Dendritic cell treated with granulocyte-macrophage colony-stimulating factor and Interleukin-4, amounts not matched to agents 40 ng/mL and 50 ng/mL, for 4 days (primary cell): Measurements from ENCODE around the gene NKTR.
"Not testable (repeated sequence)": the region's sequence is repeated elsewhere in the genome, so short reads cannot be mapped to it uniquely, and the experiment has no call there.

Experiments used
- H3K27ac Mint-ChIP-seq: one replicate; pipeline ENCODE4 v1.8.0; 2022; ENCODE audit warnings: mild to moderate bottlenecking, mixed read lengths
- H3K27me3 Mint-ChIP-seq: one replicate; pipeline ENCODE4 v1.8.0; 2022; ENCODE audit warnings: mild to moderate bottlenecking, mixed read lengths
- H3K36me3 Mint-ChIP-seq: one replicate; pipeline ENCODE4 v1.8.0; 2022; ENCODE audit warnings: low read depth, mixed read lengths
- H3K4me1 Mint-ChIP-seq: one replicate; pipeline ENCODE4 v1.8.0; 2022; ENCODE audit warnings: low read depth, mixed read lengths
- H3K4me3 Mint-ChIP-seq: one replicate; pipeline ENCODE4 v1.8.0; 2022; ENCODE audit warnings: mild to moderate bottlenecking, moderate library complexity, mixed read lengths
- H3K9me3 Mint-ChIP-seq: one replicate; pipeline ENCODE4 v1.8.0; 2022; ENCODE audit warnings: mixed read lengths
- intact Hi-C: fragments of 100-400 bp; cut with micrococcal nuclease; formaldehyde crosslinking; loops from one replicate; pipeline ENCODE4 v1.15.0; 2022

NKTR gene

DNA sequence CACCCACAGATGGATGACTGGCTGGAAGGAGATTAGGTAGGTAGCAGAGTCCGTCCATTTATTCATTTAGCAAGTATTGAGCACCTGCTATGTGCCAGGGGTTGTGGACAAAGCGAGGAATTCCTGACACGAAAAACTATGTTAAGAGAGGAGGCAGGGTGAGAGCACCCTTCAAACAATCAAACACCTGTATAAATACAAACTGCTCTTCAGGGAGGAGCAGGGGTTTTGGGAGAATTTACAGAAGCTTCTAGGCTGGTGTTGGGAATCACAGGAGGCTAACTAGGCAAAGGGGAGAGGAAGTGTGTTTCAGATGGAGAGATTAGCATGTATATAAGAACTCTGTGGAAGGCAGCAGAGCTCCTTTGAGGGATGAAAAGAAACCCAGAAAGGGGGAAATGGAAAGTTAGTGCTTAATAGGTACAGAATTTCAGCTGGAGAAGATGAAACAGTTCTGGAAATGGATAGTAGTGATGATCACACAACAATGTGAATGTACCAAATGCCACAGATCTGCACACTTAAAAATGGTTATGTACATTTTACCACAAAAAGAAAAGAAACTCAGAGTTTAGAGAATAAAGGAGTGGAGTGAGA, 17.9 kb upstream of the NKTR start:
- Mint-ChIP-seq H3K27ac (peak overlapping the region; percentile 92), H3K27me3 (no peaks in the 10 kb centered on the region), H3K4me1 (peaks cover 32% of the 10 kb centered on the region), H3K9me3 (no peaks in the 10 kb centered on the region), H3K4me3 (peak overlapping the region; percentile 86), H3K36me3 (peaks cover 21% of the 10 kb centered on the region)
- intact Hi-C loops, result loop anchor here (5.0 kb wide), 1 partner anchor 70 kb away; the partner anchor contains the start of gene ZBTB47

DNA sequence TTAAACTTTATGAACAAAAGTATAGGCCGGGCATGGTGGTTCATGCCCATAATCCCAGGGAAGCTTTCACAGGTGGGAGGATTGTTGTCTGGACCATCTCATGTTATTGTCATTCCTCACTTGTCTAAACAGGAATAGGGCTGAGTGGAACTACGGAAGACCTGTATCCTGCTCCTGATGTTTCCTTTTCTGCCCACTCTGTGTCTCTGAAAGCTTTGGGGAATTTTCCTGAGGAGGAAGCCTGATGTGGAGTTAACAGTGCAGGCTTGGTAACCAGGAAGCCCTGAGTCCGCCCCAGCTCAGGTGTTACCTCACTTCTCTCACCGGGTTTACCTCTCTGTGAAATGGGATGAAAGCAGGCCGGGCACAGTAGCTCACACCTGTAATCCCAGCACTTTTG, 11.9 kb upstream of the NKTR start:
- Mint-ChIP-seq H3K4me1 (peaks cover 22% of the 10 kb centered on the region), H3K27ac (peak overlapping the region; percentile 13), H3K9me3 (no peaks in the 10 kb centered on the region), H3K4me3 (no peak overlapping the region), H3K36me3 (peaks cover 19% of the 10 kb centered on the region), H3K27me3 (no peaks in the 10 kb centered on the region)
- intact Hi-C loops, result no loop called here

DNA sequence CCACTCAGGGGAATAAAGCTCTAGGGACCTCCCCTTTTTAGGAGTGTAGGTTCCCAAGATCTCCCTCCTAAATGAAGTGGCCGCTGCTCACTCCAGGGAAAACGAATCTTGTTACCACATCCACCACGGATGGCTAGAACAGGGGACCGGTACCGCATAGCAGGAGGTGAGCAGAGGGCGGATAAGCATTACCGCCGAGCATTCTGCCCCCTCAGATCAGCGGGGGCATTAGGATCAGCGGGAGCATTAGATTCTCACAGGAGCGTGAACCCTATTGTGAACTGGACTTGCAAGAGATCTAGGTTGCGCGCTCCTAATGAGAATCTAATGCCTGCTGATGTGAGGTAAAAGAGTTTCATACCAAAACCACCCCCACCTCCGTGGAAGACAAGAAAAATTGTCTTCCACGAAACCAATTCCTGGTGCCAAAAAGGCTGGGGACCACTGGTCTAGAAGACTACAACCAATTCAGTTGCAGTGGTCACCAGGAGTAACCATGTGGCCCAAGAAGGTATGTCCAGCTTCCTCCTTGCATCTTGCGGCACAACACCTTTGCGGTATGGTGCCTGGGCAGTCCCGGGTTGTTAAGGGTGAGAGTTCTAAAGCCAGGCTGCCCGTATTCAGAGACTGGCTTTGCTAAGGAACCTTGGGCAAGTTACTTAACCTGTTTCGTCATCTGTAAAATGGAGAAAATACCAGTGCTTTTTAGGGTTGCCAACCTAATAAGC, 10.9 kb upstream of the NKTR start:
- Mint-ChIP-seq H3K27me3 (no peaks in the 10 kb centered on the region), H3K4me3 (peak overlapping the region; percentile 86), H3K27ac (peak overlapping the region; percentile 92), H3K4me1 (peaks cover 27% of the 10 kb centered on the region), H3K9me3 (no peaks in the 10 kb centered on the region), H3K36me3 (peaks cover 28% of the 10 kb centered on the region)
- intact Hi-C loops, result loop anchor here (1.0 kb wide), 1 partner anchor 11 kb away; the partner anchor contains the start of gene NKTR

DNA sequence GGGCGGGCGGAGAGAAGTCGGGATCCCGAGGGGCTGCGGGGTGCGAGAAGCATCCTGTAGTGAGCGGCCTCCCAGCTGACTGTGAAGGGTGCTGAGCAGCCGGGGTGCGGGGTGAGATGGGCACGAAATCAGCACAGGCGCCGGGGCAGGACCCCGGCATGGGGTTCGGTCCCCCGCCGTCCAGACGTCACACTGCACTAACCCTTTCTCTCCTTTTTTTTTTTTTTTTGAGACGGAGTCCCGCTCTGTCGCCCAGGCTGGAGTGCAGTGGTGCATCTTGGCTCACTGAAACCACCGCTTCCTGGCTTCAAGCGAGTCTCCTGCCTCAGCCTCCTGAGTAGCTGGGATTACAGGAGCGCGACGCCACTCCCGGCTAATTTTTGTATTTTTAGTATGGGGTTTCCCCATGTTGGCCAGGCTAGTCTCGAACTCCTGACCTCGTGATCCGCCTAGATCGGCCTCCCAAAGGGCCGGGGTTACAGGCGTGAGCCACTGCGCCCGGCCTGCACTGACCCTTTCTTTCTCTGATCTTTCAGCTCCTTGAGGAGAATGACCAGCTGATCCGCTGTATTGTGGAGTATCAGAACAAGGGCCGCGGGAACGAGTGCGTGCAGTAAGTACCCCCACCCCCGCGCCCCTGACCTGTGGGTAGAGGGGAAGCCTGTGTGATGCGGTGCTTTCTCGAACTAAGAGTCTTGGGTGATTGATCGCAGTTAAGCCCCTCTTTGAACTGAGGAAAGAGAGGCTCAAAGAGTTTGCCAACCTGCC, 9.3 kb upstream of the NKTR start:
- Mint-ChIP-seq H3K27ac (peak overlapping the region; percentile 92), H3K4me1 (peaks cover 32% of the 10 kb centered on the region), H3K4me3 (peak overlapping the region; percentile 86), H3K36me3 (peaks cover 39% of the 10 kb centered on the region), H3K27me3 (no peaks in the 10 kb centered on the region), H3K9me3 (no peaks in the 10 kb centered on the region)
- intact Hi-C loops, result loop anchor here (1.0 kb wide), 2 partner anchors 9 to 10 kb away; partner anchors contain the start of genes NKTR and SEC22C

DNA sequence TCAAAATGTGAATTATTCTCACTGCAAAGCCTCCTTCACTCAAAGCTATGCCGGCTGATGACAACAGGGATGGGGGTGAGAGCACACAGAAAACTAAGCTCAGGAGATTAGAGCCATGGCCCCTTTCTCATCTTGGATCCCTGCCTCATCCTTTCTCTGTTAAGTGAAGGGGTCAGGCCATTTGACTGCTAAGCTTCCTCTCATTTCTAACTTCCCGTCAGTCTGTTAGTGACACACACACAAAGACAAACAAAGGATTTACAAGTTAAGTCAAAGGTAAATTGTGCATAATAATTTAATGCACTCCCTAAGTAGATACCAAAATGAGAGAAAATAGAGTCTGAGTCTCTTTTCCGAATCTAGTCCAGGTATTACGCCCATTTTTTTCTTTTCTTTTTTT, 8.7 kb upstream of the NKTR start:
- intact Hi-C loops, result loop anchor here (1.0 kb wide), 1 partner anchor 11 kb away; the partner anchor contains the start of gene SEC22C
- Mint-ChIP-seq H3K4me3 (peak overlapping the region; percentile 42), H3K36me3 (peaks cover 43% of the 10 kb centered on the region), H3K4me1 (peaks cover 32% of the 10 kb centered on the region), H3K9me3 (no peaks in the 10 kb centered on the region), H3K27me3 (no peaks in the 10 kb centered on the region), H3K27ac (peak overlapping the region; percentile 92)

DNA sequence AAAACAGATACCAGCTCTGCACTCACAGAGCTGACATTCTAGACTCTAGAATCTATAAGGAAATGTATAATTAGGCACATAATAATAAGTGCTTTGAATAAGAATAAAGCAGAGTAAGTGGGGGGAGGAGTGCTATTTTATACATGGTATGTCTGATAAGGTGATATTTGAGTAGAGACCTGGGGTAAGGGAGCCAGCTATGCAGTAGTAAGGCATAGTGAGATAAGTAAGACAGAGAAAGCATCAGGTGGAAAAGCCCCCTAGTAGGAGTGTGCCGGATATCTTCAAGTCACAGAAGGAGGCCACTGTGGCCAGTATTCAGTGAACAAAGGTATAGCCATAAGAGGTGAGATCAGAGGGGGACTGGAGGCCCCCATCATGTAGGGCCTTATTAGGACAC, 6.9 kb upstream of the NKTR start:
- no peaks in the 10 kb centered on the region for H3K27me3 Mint-ChIP-seq
- H3K27ac Mint-ChIP-seq, result no peak overlapping the region
- no peak overlapping the region for H3K4me3 Mint-ChIP-seq
- intact Hi-C loops, result no loop called here
- H3K4me1 Mint-ChIP-seq, result peaks cover 37% of the 10 kb centered on the region
- H3K9me3 Mint-ChIP-seq, result no peaks in the 10 kb centered on the region
- peaks cover 49% of the 10 kb centered on the region for H3K36me3 Mint-ChIP-seq

DNA sequence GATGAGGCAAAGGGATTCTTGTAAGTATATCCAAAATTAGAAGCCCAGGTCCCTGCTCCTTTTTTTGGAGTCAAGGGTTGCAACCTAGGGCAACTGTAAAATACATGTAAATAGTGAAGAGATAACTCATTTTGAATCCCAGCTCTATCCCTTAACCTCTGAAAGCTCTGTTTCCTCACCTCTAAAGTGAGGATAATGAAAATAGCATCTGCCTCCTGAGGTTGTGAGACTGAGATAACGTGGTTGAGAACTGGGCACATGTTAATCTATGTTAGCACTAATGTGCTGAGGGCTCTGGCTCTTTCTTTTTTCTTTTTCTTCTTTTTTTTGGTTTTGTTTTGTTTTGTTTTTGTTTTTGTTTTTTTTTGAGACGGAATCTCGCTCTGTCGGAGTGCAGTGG, 4.8 kb upstream of the NKTR start:
- Mint-ChIP-seq H3K4me1 (peaks cover 34% of the 10 kb centered on the region), H3K36me3 (peaks cover 59% of the 10 kb centered on the region), H3K27ac (no peak overlapping the region), H3K4me3 (no peak overlapping the region), H3K9me3 (no peaks in the 10 kb centered on the region), H3K27me3 (no peaks in the 10 kb centered on the region)
- intact Hi-C loops, result no loop called here

DNA sequence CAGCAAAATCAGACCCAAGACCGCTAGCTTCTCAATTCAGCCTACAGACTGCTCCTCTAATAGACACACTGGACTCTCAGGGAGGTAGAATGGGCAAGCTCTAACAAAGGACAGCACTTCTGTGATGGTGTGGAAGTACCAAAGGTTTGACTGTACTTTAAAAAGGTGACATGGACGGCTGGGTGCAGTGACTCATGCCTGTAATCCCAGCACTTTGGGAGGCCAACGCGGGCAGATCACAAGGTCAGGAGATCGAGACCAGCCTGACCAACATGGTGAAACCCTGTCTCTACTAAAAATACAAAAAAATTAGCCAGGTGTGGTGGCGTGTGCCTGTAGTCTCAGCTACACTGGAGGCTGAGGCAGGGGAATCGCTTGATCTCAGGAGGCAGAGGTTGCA, 3.4 kb upstream of the NKTR start:
- H3K9me3 Mint-ChIP-seq, H3K4me3 Mint-ChIP-seq, intact Hi-C loops, H3K27me3 Mint-ChIP-seq, H3K27ac Mint-ChIP-seq: not testable (repeated sequence)
- Mint-ChIP-seq H3K36me3 (peaks cover 56% of the 10 kb centered on the region), H3K4me1 (peaks cover 29% of the 10 kb centered on the region)

DNA sequence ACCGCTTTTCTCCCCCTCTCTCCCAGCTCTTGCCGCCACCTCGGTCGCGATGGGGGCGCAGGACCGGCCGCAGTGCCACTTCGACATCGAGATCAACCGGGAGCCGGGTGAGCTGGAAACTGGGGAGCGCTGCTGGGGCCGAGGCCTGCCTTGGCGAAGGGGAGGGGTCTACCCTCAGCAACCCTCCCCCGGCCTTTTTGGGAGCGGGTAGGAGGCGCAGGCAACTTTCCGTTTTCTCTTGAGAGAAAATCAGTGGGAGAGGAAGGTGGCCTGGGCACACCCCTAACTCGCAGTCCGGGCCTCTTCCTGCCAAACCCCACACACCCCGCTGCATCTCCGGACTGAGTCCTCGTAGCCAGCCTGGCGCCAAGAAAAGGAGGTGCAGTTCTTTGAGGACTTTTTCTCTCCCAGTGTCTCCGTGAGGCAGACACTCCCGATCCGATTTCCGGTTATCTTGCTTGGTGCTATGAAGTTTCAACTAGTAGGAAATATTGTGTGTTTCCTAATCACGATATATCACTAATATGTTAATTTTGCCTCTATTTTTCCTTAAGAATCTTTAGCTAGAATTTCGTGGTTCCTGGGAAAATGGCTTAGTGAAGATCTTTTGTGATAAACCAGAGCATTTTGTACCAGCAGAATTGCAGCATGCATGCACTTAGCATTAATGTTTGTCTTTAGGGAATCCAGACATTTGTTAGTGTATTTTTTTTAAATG, 631 bp downstream of the NKTR start:
- H3K27ac Mint-ChIP-seq, result peak overlapping the region; percentile 99
- H3K27me3 Mint-ChIP-seq, result no peaks in the 10 kb centered on the region
- peaks cover 17% of the 10 kb centered on the region for H3K4me1 Mint-ChIP-seq
- intact Hi-C loops, result loop anchor here (1.0 to 5.0 kb wide), 4 partner anchors 11 to 639 kb away; partner anchors contain the start of genes SS18L2 and ULK4
- peak overlapping the region; percentile 89 for H3K4me3 Mint-ChIP-seq
- no peaks in the 10 kb centered on the region for H3K9me3 Mint-ChIP-seq
- peaks cover 49% of the 10 kb centered on the region for H3K36me3 Mint-ChIP-seq

DNA sequence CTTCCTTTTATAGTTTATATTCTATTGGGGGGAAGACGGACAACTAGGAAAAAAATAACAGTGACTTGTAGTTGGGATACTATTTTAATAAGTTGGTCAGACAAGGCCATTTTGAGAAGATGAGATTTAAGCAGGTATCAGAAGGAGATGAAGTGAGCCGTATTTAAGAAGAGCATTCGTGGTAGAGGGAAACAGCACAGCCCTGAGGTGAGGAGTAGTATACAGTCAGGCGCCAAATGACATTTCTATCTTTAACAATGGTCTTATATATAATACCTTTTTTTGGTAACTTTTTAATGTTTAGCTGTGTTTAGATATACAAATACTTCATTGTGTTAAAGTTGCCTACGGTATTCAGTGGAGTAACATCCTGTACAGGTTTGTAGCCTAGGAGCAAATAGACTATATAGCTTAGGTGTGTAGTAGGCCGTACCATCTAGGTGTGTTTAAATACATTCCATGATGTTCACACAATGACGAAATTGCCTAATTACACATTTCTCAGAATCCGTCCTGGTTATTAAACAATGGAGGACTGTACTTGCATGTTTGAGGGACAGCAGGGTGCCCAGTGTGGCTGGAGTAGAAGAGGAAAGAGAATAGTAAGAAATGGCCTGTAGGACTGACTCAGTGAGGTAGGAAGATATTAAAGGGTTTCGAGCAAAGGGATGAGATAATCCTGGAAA, 1.6 kb downstream of the NKTR start:
- Mint-ChIP-seq H3K27me3 (no peaks in the 10 kb centered on the region), H3K36me3 (peaks cover 43% of the 10 kb centered on the region), H3K4me1 (peaks cover 16% of the 10 kb centered on the region), H3K9me3 (no peaks in the 10 kb centered on the region), H3K27ac (peak overlapping the region; percentile 99), H3K4me3 (peak overlapping the region; percentile 89)
- intact Hi-C loops, result loop anchor here (2.0 to 5.0 kb wide), 3 partner anchors 33 to 640 kb away; partner anchors contain the start of gene ULK4

DNA sequence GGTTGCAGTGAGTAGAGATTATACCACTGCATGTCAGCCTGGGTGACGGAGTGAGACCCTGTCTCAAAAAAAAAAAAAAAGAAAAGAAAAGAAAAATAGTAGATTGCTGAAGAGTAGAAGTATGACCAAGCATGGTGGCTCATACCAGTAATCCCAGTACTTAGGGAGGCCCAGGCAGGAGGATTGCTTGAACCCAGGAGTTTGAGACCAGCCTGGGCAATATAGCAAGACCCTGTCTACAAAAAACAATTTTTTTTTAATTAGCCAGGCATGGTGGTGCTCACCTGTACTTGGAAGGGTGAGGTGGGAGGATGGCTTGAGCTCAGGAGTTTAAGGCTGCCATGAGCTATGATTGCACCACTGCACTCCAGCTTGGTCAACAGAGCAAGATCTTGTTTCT, 2.5 kb downstream of the NKTR start:
- peaks cover 49% of the 10 kb centered on the region for H3K36me3 Mint-ChIP-seq
- H3K4me1 Mint-ChIP-seq, result peaks cover 16% of the 10 kb centered on the region

DNA sequence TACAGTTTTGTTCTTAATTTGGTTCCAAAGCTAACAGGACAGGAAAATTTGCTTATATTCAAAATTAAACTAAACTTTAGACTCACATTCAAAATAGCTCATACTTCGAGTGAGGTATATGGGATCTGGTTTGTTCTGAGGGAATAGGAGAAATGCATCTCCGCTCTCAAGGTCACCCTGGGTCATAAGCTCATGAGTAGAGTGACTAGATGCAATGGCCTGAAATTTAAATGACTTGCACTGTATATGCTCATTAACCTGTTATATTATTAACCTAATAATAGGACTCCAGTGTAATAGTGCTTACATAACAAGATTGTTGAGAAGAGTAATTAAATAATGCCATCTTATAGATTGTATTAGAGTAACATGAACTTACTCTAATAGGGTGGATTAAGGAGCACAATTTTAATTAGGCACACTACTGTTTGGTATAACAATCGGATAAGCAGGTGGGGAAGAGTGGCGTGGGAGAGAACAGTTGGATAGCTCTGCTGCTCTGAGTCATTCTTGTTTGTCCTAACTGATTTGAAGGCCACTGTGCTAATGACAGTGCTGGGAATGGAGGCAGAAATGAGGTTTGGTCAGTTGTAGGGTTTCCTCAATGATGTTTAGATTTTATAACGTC, 5.2 kb downstream of the NKTR start:
- peaks cover 67% of the 10 kb centered on the region for H3K36me3 Mint-ChIP-seq
- H3K4me1 Mint-ChIP-seq, result peaks cover 11% of the 10 kb centered on the region
- no peaks in the 10 kb centered on the region for H3K27me3 Mint-ChIP-seq
- H3K27ac Mint-ChIP-seq, result no peak overlapping the region
- H3K4me3 Mint-ChIP-seq, result no peak overlapping the region
- H3K9me3 Mint-ChIP-seq, result no peaks in the 10 kb centered on the region
- intact Hi-C loops, result no loop called here

More for the DNA sequence above, 2.5 kb downstream of the NKTR start:
- H3K27ac Mint-ChIP-seq, result no peak overlapping the region
- no peak overlapping the region for H3K4me3 Mint-ChIP-seq
- H3K9me3 Mint-ChIP-seq, result no peaks in the 10 kb centered on the region
- H3K27me3 Mint-ChIP-seq, result no peaks in the 10 kb centered on the region
- intact Hi-C loops, result loop anchor here (5.0 kb wide), 1 partner anchor 641 kb away; the partner anchor contains the start of gene ULK4
